HG02981 (cell line): ENCODE data around the gene ANKS1A.
"Not testable (repeated sequence)": the region's sequence is repeated elsewhere in the genome, so short reads cannot be mapped to it uniquely, and the experiment has no call there.

Experiments used
- ATAC-seq: cut with Tn5 transposase; IDR thresholded peaks from one replicate; pipeline ENCODE4 v1.9.1; 2021; ENCODE audit warnings: mild to moderate bottlenecking, moderate library complexity; ENCODE audit not compliant: unreplicated experiment

The ANKS1A gene

GRCh38 chr6:34914358-34914757 is 25.3 kb downstream of the ANKS1A start:
- ATAC-seq = no peak

GRCh38 chr6:34916348-34916967 is 27.4 kb downstream of the ANKS1A start:
- no peak for ATAC-seq

GRCh38 chr6:34917626-34918285 is 28.7 kb downstream of the ANKS1A start:
- no peak for ATAC-seq

- ATAC-seq = no peak
Observed at GRCh38 chr6:34919651-34920050, 30.6 kb downstream of the ANKS1A start.

- ATAC-seq = no peak
Observed at GRCh38 chr6:34920097-34920496, 31.0 kb downstream of the ANKS1A start.

- ATAC-seq = no peak
Observed at GRCh38 chr6:34922177-34922663, 33.2 kb downstream of the ANKS1A start.

- ATAC-seq = no peak
Observed at GRCh38 chr6:34924831-34925625, 36.0 kb downstream of the ANKS1A start.

- ATAC-seq = no peak
Observed at GRCh38 chr6:34926655-34927054, 37.6 kb downstream of the ANKS1A start.

GRCh38 chr6:34928220-34928619 is 39.2 kb downstream of the ANKS1A start:
- no peak for ATAC-seq

- ATAC-seq = no peak
Observed at GRCh38 chr6:34928695-34929094, 39.6 kb downstream of the ANKS1A start.

GRCh38 chr6:34929241-34929978 is 40.4 kb downstream of the ANKS1A start:
- ATAC-seq = no peak

- no peak for ATAC-seq
Observed at GRCh38 chr6:34930221-34930620, 41.2 kb downstream of the ANKS1A start.

- not testable (repeated sequence) for ATAC-seq
Observed at GRCh38 chr6:34932202-34932601, 43.1 kb downstream of the ANKS1A start.

GRCh38 chr6:34934516-34934915 is 45.5 kb downstream of the ANKS1A start:
- no peak for ATAC-seq

GRCh38 chr6:34938268-34938667 is 49.2 kb downstream of the ANKS1A start:
- no peak for ATAC-seq

- no peak for ATAC-seq
Observed at GRCh38 chr6:34940030-34940434, 51.0 kb downstream of the ANKS1A start.

GRCh38 chr6:34941421-34941820 is 52.4 kb downstream of the ANKS1A start:
- ATAC-seq = no peak

- ATAC-seq = no peak
Observed at GRCh38 chr6:34945317-34945716, 56.3 kb downstream of the ANKS1A start.

- no peak for ATAC-seq
Observed at GRCh38 chr6:34947561-34947960, 58.5 kb downstream of the ANKS1A start.

GRCh38 chr6:34949636-34950035 is 60.6 kb downstream of the ANKS1A start:
- ATAC-seq = no peak

GRCh38 chr6:34950849-34951248 is 61.8 kb downstream of the ANKS1A start:
- ATAC-seq = no peak
